ENCODE measurements around the gene SNRNP27. TPM values are rescaled to one million over a fixed set of nuclear protein-coding genes. Genes with fewer than 3 reads are reported as not detected.

Gene SNRNP27
- total RNA-seq, 1 experiment from 2014 or later = 47.1 TPM

DNA sequence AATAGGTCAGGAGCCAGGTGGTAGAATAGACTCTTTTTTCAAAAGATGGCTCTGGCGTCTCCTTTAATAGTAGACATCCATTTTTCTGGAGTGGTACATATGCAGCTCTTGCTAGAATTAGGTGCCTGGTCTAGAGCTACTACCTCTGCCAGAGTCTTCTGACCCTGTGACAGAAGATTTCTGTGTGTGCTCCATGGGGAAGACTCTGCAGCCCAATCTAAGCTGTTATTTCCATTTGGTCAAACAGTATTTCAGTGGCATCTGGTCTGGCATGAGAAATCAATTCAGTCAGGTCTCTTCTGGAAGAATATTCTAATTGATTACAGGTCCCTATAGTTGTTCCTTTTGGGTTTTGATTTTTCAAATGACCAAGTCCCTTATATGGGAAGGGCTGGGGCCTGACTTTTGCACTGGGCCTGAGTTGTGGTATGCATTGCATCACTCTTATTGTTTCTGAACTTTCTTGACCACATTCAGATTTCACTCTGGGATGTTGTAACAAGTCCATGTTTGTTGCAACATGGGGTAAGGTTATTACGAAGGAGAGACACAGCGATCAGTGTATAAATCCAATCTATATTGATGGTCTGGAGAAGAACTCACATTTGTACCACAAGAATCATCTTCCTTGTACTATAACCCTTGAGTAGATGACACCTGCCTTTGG, 33.2 kb downstream of the SNRNP27 start:
- H3K27me3 ChIP-seq (ENCODE audit: insufficient read depth, low read length) = no peaks in the 10 kb centered on the region
- no peak overlapping the region for H3K4ac ChIP-seq (ENCODE audit: low read depth, low read length)
- no peak overlapping the region for H4K5ac ChIP-seq (ENCODE audit: insufficient read length, low read depth, low read length)
- H2BK20ac ChIP-seq (ENCODE audit: low read depth, low read length, poor library complexity, severe bottlenecking) = no peak overlapping the region
- H3K27me3 Mint-ChIP-seq (ENCODE audit: low read depth) = no peaks in the 10 kb centered on the region
- H3K4me2 ChIP-seq (ENCODE audit: insufficient read depth, insufficient read length, low read length) = no peak overlapping the region
- no peak for DNase-seq
- H3K4me1 ChIP-seq (ENCODE audit: insufficient read depth, low read length) = no peaks in the 10 kb centered on the region
- H3K18ac ChIP-seq (ENCODE audit: insufficient read length, low read depth, low read length) = no peak overlapping the region
- no peak overlapping the region for H3K23ac ChIP-seq (ENCODE audit: insufficient read length, low read depth, low read length)
- no peak overlapping the region for H2AK5ac ChIP-seq (ENCODE audit: insufficient read length, low read length)
- H3K4me3 Mint-ChIP-seq = no peak overlapping the region
- H3K27ac ChIP-seq (ENCODE audit: insufficient read length, low read depth, low read length) = no peak overlapping the region
- H3K4me1 Mint-ChIP-seq = peaks cover 0 to 4% of the 10 kb centered on the region in 2 experiments; a peak in 3 of 4 replicates
- no peak overlapping the region for H2AFZ ChIP-seq (ENCODE audit: low read length)
- TF ChIP-seq CTCF (conservative IDR thresholded peaks at IDR 0.05) = no peak
- no peak overlapping the region for H2BK5ac ChIP-seq (ENCODE audit: insufficient read length, low read length)
- H3K14ac ChIP-seq (ENCODE audit: insufficient read depth, low read length) = no peak overlapping the region
- H3K79me2 ChIP-seq (ENCODE audit: insufficient read depth, low read length) = no peaks in the 10 kb centered on the region
- H3K79me1 ChIP-seq (ENCODE audit: insufficient read depth, low read depth, low read length, poor library complexity, severe bottlenecking) = no peaks in the 10 kb centered on the region
- H3K56ac ChIP-seq (ENCODE audit: insufficient read length, low read depth, low read length) = no peak overlapping the region
- no peak overlapping the region for H3K27ac Mint-ChIP-seq
- H2BK12ac ChIP-seq (ENCODE audit: insufficient read length, low read depth, low read length) = no peak overlapping the region
- no peak overlapping the region for H4K91ac ChIP-seq (ENCODE audit: insufficient read length, low read depth, low read length)
- H3T11ph ChIP-seq (ENCODE audit: low read length) = no peak overlapping the region
- H3K9ac ChIP-seq (ENCODE audit: extremely low read depth, insufficient read length, low read length) = no peak overlapping the region
- H2BK15ac ChIP-seq (ENCODE audit: low read depth, low read length) = no peak overlapping the region
- no peaks in the 10 kb centered on the region for H3K9me3 Mint-ChIP-seq
- H4K8ac ChIP-seq (replicated peaks; ENCODE audit: insufficient read length, low read depth, low read length) = no peak overlapping the region
- no CpG with 5 or more reads among the region's 3 CpGs for WGBS (ENCODE audit: extremely low coverage, insufficient read length, low lambda C conversion rate)
- H3K9me3 ChIP-seq (ENCODE audit: control insufficient read depth, low read depth, low read length) = no peaks in the 10 kb centered on the region
- no peaks in the 10 kb centered on the region for H4K20me1 ChIP-seq (ENCODE audit: control insufficient read depth, insufficient read depth, insufficient read length)
- H2BK120ac ChIP-seq (ENCODE audit: low read depth, low read length, poor library complexity, severe bottlenecking) = peak overlapping the region; percentile 36
- no peaks in the 10 kb centered on the region for H3K23me2 ChIP-seq (ENCODE audit: insufficient read length, low read depth, low read length, poor library complexity, severe bottlenecking)
- peaks cover 0 to 2% (median 0%) of the 10 kb centered on the region in 3 experiments; a peak in 1 of 7 replicates for H3K36me3 Mint-ChIP-seq (ENCODE audit: insufficient read depth in 1 of 3, low read depth in 3 of 3)

Data from H9 (cell line).